ENCODE measurements around the gene DPM1.
A peak's percentile ranks its signal among the peaks of the same experiment; 100 is the strongest.

The DPM1 gene

DNA sequence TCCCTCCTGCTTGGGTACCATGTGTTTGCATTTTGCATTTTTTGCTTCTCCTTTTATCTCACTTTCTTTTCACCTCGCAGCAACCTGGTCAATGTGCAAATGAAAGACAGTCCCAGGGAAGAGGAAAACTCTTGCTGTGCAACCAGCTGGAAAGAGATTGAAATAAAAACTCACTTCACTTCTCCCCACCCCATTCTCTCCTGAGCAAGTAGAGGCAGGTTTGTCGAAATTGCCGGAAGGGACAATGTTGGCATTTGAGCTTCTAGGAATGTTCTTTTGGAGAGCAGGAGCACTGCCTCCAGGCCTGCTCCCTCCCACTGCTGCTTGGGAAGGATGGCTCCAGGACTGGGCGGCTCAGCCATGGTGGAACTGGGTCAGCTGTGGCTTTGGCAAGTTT, 34.0 kb upstream of the DPM1 start:
- H3K79me1 ChIP-seq (ENCODE audit: low read length) = no peaks in the 10 kb centered on the region
- H3K9me3 ChIP-seq (ENCODE audit: insufficient read depth, low read depth, low read length) = no peaks in the 10 kb centered on the region
- H3K9ac ChIP-seq (ENCODE audit: low read length) = no peak overlapping the region
- H4K8ac ChIP-seq (ENCODE audit: low read depth, low read length) = no peak overlapping the region
- peak; percentile 68 to 78 for DNase-seq
- no peak overlapping the region for H3K4me2 ChIP-seq (ENCODE audit: low read length)
- no peak overlapping the region for H2BK120ac ChIP-seq (ENCODE audit: insufficient read depth, low read length, poor library complexity)
- no peak overlapping the region for H2BK12ac ChIP-seq (ENCODE audit: low read length)
- H3K79me2 ChIP-seq (ENCODE audit: control insufficient read depth, insufficient read depth, low read length, poor library complexity) = no peaks in the 10 kb centered on the region
- no peak overlapping the region for H4K12ac ChIP-seq (ENCODE audit: low read depth, low read length)
- no peaks in the 10 kb centered on the region for H3K36me3 ChIP-seq (ENCODE audit: control insufficient read depth in 1 of 2, insufficient read depth in 2 of 2, low read length in 2 of 2)
- H3K27me3 ChIP-seq (ENCODE audit: insufficient read depth, low read length) = no peaks in the 10 kb centered on the region
- H3K27ac ChIP-seq (ENCODE audit: low read depth, low read length) = peak overlapping the region; percentile 24
- H3K4me3 ChIP-seq (ENCODE audit: low read depth, low read length) = no peak overlapping the region
- H3K4ac ChIP-seq (ENCODE audit: low read depth, low read length) = no peak overlapping the region
- WGBS (ENCODE audit: extremely low coverage, insufficient coverage, insufficient read length) = no CpG with 5 or more reads among the region's 4 CpGs
- H2AK5ac ChIP-seq (ENCODE audit: low read length) = no peak overlapping the region
- H3K23ac ChIP-seq (ENCODE audit: low read length) = no peak overlapping the region
- peak overlapping the region; percentile 47 for H2AFZ ChIP-seq (ENCODE audit: insufficient read depth, low read length, poor library complexity)
- no peak overlapping the region for H3K18ac ChIP-seq (ENCODE audit: low read length)
- H3K14ac ChIP-seq (ENCODE audit: low read length) = no peak overlapping the region
- H4K91ac ChIP-seq (ENCODE audit: low read depth, low read length) = no peak overlapping the region
- H2BK5ac ChIP-seq (ENCODE audit: low read depth, low read length, poor library complexity) = no peak overlapping the region
- peaks cover 12 to 16% of the 10 kb centered on the region in 2 experiments for H3K4me1 ChIP-seq (ENCODE audit: control insufficient read depth in 1 of 2, insufficient read depth in 2 of 2, low read length in 2 of 2)

DNA sequence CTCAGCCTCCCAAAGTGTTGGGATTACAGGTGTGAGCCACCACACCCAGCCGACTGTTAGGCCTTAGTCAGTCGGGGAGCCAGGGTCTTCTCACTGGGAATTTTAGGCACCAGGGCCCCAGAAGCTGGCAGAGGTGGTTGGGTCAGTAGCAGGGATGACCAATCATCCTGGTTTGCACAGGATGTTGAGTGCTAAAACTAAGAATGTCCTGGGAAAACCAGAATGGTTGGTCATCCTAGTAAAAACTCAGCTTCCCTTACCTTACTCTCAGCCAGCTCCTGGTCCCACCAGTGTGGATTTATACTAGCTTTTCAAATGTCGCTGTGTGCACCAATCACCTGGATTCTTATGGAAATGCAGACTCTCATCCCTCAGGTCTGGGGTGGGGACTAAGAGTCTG, 32.7 kb upstream of the DPM1 start:
- Histone ChIP-seq H3K79me2 (ENCODE audit: control insufficient read depth, insufficient read depth, low read length, poor library complexity) (no peaks in the 10 kb centered on the region), H2BK120ac (ENCODE audit: insufficient read depth, low read length, poor library complexity) (peak overlapping the region; percentile 49), H3K4me3 (ENCODE audit: low read depth, low read length) (no peak overlapping the region), H3K4me2 (ENCODE audit: low read length) (no peak overlapping the region), H2AFZ (ENCODE audit: insufficient read depth, low read length, poor library complexity) (no peak overlapping the region), H3K79me1 (ENCODE audit: low read length) (no peaks in the 10 kb centered on the region), H3K14ac (ENCODE audit: low read length) (no peak overlapping the region), H3K36me3 (ENCODE audit: control insufficient read depth in 1 of 2, insufficient read depth in 2 of 2, low read length in 2 of 2) (no peaks in the 10 kb centered on the region), H4K12ac (ENCODE audit: low read depth, low read length) (no peak overlapping the region), H3K9me3 (ENCODE audit: insufficient read depth, low read depth, low read length) (no peaks in the 10 kb centered on the region), H3K27ac (ENCODE audit: low read depth, low read length) (no peak overlapping the region), H4K8ac (ENCODE audit: low read depth, low read length) (peak overlapping the region; percentile 35), H2AK5ac (ENCODE audit: low read length) (peak overlapping the region; percentile 69), H2BK5ac (ENCODE audit: low read depth, low read length, poor library complexity) (no peak overlapping the region), H4K91ac (ENCODE audit: low read depth, low read length) (peak overlapping the region; percentile 55), H3K9ac (ENCODE audit: low read length) (no peak overlapping the region), H3K4ac (ENCODE audit: low read depth, low read length) (no peak overlapping the region), H3K4me1 (ENCODE audit: control insufficient read depth in 1 of 2, insufficient read depth in 2 of 2, low read length in 2 of 2) (peaks cover 12 to 14% of the 10 kb centered on the region in 2 experiments), H2BK12ac (ENCODE audit: low read length) (peak overlapping the region; percentile 65), H3K18ac (ENCODE audit: low read length) (no peak overlapping the region), H3K27me3 (ENCODE audit: insufficient read depth, low read length) (no peaks in the 10 kb centered on the region), H3K23ac (ENCODE audit: low read length) (no peak overlapping the region)
- no CpG with 5 or more reads among the region's 3 CpGs for WGBS (ENCODE audit: extremely low coverage, insufficient coverage, insufficient read length)
- peak in 1 of 2 donors; percentile 59 for DNase-seq

DNA sequence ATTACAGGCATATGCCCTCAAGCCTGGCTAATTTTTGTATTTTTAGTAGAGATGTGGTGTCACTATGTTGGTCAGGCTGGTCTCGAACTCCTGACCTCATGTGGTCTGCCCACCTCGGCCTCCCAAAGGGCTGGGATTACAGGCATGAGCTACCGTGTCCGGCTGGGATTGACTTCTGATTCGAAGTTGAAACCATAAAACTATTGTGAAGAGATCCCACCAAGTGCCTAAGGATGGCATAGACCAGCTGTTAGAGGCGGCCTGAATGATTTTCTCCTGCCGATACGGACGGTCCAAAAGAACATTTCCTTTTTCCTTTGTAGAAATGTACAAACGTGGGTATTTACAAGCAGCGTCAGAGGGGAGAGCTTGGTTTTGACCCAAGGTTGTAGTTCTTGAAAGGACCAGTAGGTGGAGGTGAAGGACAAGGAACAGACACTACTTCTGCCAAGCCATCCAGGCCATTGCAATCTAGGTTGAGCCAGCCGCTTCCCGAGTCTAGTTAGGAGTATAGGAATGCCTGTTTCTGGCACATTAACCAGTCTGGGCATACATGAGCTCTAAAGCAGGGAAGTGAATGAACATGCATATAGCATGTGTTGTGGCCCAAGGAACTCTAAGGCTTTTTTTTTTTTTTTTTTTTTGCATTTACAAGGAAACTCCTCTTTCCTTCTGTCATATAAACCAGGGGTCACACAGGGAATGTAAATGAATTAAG, 29.3 kb upstream of the DPM1 start:
- H3K4me2 ChIP-seq (ENCODE audit: low read length) = no peak overlapping the region
- no peaks in the 10 kb centered on the region for H3K79me2 ChIP-seq (ENCODE audit: control insufficient read depth, insufficient read depth, low read length, poor library complexity)
- H4K91ac ChIP-seq (ENCODE audit: low read depth, low read length) = no peak overlapping the region
- H4K8ac ChIP-seq (ENCODE audit: low read depth, low read length) = no peak overlapping the region
- H2AK5ac ChIP-seq (ENCODE audit: low read length) = no peak overlapping the region
- no peak overlapping the region for H4K12ac ChIP-seq (ENCODE audit: low read depth, low read length)
- no peak overlapping the region for H3K18ac ChIP-seq (ENCODE audit: low read length)
- no peak overlapping the region for H3K14ac ChIP-seq (ENCODE audit: low read length)
- no peak overlapping the region for H3K4me3 ChIP-seq (ENCODE audit: low read depth, low read length)
- H3K79me1 ChIP-seq (ENCODE audit: low read length) = no peaks in the 10 kb centered on the region
- H3K9me3 ChIP-seq (ENCODE audit: insufficient read depth, low read depth, low read length) = no peaks in the 10 kb centered on the region
- peaks cover 6 to 11% of the 10 kb centered on the region in 2 experiments for H3K4me1 ChIP-seq (ENCODE audit: control insufficient read depth in 1 of 2, insufficient read depth in 2 of 2, low read length in 2 of 2)
- H2BK120ac ChIP-seq (ENCODE audit: insufficient read depth, low read length, poor library complexity) = no peak overlapping the region
- H2AFZ ChIP-seq (ENCODE audit: insufficient read depth, low read length, poor library complexity) = peak overlapping the region; percentile 64
- H3K9ac ChIP-seq (ENCODE audit: low read length) = no peak overlapping the region
- no peak overlapping the region for H2BK5ac ChIP-seq (ENCODE audit: low read depth, low read length, poor library complexity)
- H3K36me3 ChIP-seq (ENCODE audit: control insufficient read depth in 1 of 2, insufficient read depth in 2 of 2, low read length in 2 of 2) = no peaks in the 10 kb centered on the region
- no peaks in the 10 kb centered on the region for H3K27me3 ChIP-seq (ENCODE audit: insufficient read depth, low read length)
- no CpG with 5 or more reads among the region's 13 CpGs for WGBS (ENCODE audit: extremely low coverage, insufficient coverage, insufficient read length)
- peak; percentile 67 to 94 for DNase-seq
- no peak overlapping the region for H3K4ac ChIP-seq (ENCODE audit: low read depth, low read length)
- peak overlapping the region; percentile 45 for H2BK12ac ChIP-seq (ENCODE audit: low read length)
- no peak overlapping the region for H3K23ac ChIP-seq (ENCODE audit: low read length)
- no peak overlapping the region for H3K27ac ChIP-seq (ENCODE audit: low read depth, low read length)

DNA sequence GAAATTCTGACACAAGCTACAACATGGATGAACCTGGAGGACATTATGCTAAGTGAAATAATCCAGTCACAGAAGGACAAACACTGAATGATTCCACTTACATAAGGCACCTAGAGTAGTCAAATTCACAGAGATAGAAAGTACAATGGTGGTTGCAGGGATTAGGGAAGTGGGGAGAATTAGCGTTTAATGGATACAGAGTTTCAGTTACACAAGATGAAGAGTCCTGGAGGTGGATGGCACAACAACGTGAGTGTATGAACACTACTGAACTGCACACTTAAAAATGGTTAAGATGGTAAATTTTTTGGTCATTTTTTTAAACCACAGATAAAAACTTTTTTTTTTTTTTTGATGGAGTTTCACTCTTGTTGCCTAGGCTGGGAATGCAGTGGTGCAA, 25.0 kb upstream of the DPM1 start:
- Histone ChIP-seq H3K79me2 (ENCODE audit: control insufficient read depth, insufficient read depth, low read length, poor library complexity) (no peaks in the 10 kb centered on the region), H3K9ac (ENCODE audit: low read length) (no peak overlapping the region), H2BK120ac (ENCODE audit: insufficient read depth, low read length, poor library complexity) (no peak overlapping the region), H3K36me3 (ENCODE audit: control insufficient read depth in 1 of 2, insufficient read depth in 2 of 2, low read length in 2 of 2) (no peaks in the 10 kb centered on the region), H3K79me1 (ENCODE audit: low read length) (no peaks in the 10 kb centered on the region), H2AFZ (ENCODE audit: insufficient read depth, low read length, poor library complexity) (no peak overlapping the region), H3K4me1 (ENCODE audit: control insufficient read depth in 1 of 2, insufficient read depth in 2 of 2, low read length in 2 of 2) (peaks cover 0 to 5% of the 10 kb centered on the region in 2 experiments), H3K14ac (ENCODE audit: low read length) (no peak overlapping the region), H3K4ac (ENCODE audit: low read depth, low read length) (no peak overlapping the region), H4K12ac (ENCODE audit: low read depth, low read length) (no peak overlapping the region), H3K4me3 (ENCODE audit: low read depth, low read length) (no peak overlapping the region), H3K27me3 (ENCODE audit: insufficient read depth, low read length) (no peaks in the 10 kb centered on the region), H3K4me2 (ENCODE audit: low read length) (no peak overlapping the region), H2BK5ac (ENCODE audit: low read depth, low read length, poor library complexity) (no peak overlapping the region), H4K8ac (ENCODE audit: low read depth, low read length) (no peak overlapping the region), H2AK5ac (ENCODE audit: low read length) (no peak overlapping the region), H2BK12ac (ENCODE audit: low read length) (no peak overlapping the region), H3K18ac (ENCODE audit: low read length) (no peak overlapping the region), H3K23ac (ENCODE audit: low read length) (no peak overlapping the region), H3K9me3 (ENCODE audit: insufficient read depth, low read depth, low read length) (no peaks in the 10 kb centered on the region), H3K27ac (ENCODE audit: low read depth, low read length) (no peak overlapping the region), H4K91ac (ENCODE audit: low read depth, low read length) (no peak overlapping the region)
- DNase-seq = no peak
- no CpG with 5 or more reads among the region's 2 CpGs for WGBS (ENCODE audit: extremely low coverage, insufficient coverage, insufficient read length)

Measured in trophoblast cell (in vitro differentiated cells and primary cell).